HUES6 (cell line): ENCODE data around the gene INO80.

Source experiments
- H3K27ac ChIP-seq: 2 replicates; pipeline ENCODE4 v1.7.0; 2013; ENCODE audit warnings: low read depth, mild to moderate bottlenecking, low read length, inconsistent platforms
- H3K27me3 ChIP-seq: 2 replicates; pipeline ENCODE4 v1.6.1; 2013; ENCODE audit warnings: low read length; ENCODE audit not compliant: control insufficient read depth, insufficient read depth
- H3K36me3 ChIP-seq: 2 replicates; pipeline ENCODE4 v1.6.1; 2013; ENCODE audit warnings: low read length; ENCODE audit not compliant: control insufficient read depth, insufficient read depth
- H3K4me1 ChIP-seq: 2 replicates; pipeline ENCODE4 v1.6.1; 2013; ENCODE audit warnings: low read length; ENCODE audit not compliant: control insufficient read depth, insufficient read depth
- H3K4me3 ChIP-seq: 2 replicates; pipeline ENCODE4 v1.5.1; 2013; ENCODE audit warnings: low read depth, low read length
- H3K9ac ChIP-seq: one replicate; pipeline ENCODE4 v1.6.1; 2013; ENCODE audit warnings: mild to moderate bottlenecking, low read length
- H3K9me3 ChIP-seq: 2 replicates; pipeline ENCODE4 v1.6.1; 2013; ENCODE audit warnings: low read depth, low read length; ENCODE audit not compliant: control insufficient read depth, insufficient read depth

The INO80 gene

GRCh38 chr15:41043276-41043951 lies 72.7 kb downstream of the INO80 start:
- no peak overlapping the region for H3K27ac ChIP-seq
- H3K4me1 ChIP-seq, result no peaks in the 10 kb centered on the region
- H3K27me3 ChIP-seq, result no peaks in the 10 kb centered on the region
- peaks cover 3% of the 10 kb centered on the region; the same call in 1 of the 2 replicates for H3K9me3 ChIP-seq
- peaks cover 90% of the 10 kb centered on the region for H3K36me3 ChIP-seq
- no peak overlapping the region for H3K9ac ChIP-seq
- no peak overlapping the region for H3K4me3 ChIP-seq

- no peak overlapping the region for H3K27ac ChIP-seq
- peaks cover 84% of the 10 kb centered on the region for H3K36me3 ChIP-seq
- H3K27me3 ChIP-seq, result no peaks in the 10 kb centered on the region
- peaks cover 3% of the 10 kb centered on the region; the same call in 1 of the 2 replicates for H3K9me3 ChIP-seq
- no peak overlapping the region for H3K4me3 ChIP-seq
- H3K4me1 ChIP-seq, result no peaks in the 10 kb centered on the region
- H3K9ac ChIP-seq, result no peak overlapping the region
Observed at GRCh38 chr15:41042851-41043250, 73.2 kb downstream of the INO80 start.

- no peak overlapping the region for H3K27ac ChIP-seq
- no peaks in the 10 kb centered on the region for H3K27me3 ChIP-seq
- no peaks in the 10 kb centered on the region for H3K4me1 ChIP-seq
- H3K9ac ChIP-seq, result no peak overlapping the region
- H3K9me3 ChIP-seq, result peaks cover 3% of the 10 kb centered on the region; the same call in 1 of the 2 replicates
- H3K4me3 ChIP-seq, result no peak overlapping the region
- peaks cover 58% of the 10 kb centered on the region for H3K36me3 ChIP-seq
Observed at GRCh38 chr15:41039121-41039520, 77.0 kb downstream of the INO80 start.

- Histone ChIP-seq H3K27me3 (no peaks in the 10 kb centered on the region), H3K27ac (no peak overlapping the region), H3K4me3 (no peak overlapping the region), H3K9ac (no peak overlapping the region), H3K9me3 (no peaks in the 10 kb centered on the region), H3K36me3 (peaks cover 14% of the 10 kb centered on the region), H3K4me1 (no peaks in the 10 kb centered on the region)
Observed at GRCh38 chr15:41032079-41032328, 84.1 kb downstream of the INO80 start.

DNA sequence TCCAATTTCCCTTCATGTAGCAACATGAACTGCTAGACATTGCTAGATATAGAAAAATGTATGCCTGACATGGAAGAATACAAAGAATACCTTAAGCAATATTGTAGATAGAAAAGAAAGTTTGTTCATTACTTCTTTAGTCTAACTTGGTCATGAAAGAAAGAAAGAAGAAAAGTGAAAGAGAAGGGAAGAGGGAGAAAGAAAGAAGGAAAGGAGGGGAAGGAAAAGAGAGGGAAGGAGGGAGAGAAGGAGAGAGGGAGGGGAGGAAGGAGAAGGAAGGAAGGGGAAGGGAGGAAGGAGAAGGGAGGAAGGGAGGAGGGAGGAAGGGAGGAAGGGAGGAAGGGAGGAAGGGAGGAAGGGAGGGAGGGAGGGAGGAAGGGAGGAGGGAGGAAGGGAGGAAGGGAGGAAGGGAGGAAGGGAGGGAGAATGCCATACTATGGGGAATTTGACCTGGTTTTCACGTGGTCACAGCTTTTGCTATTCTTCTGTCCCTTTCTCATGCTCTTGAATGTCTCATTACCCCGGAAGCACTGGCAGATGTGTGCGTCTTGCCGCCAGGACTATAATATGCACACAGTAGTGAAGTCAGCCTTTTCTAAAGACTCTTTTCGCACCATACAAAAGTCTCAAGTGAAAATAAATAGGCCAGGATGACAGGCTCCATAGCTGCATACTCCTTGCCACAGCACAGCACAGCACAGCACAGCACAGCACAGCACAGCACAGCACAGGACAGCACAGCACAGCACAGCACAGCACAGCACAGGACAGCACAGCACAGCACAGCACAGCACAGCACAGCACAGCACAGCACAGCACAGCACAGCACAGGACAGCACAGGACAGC lies 84.6 kb downstream of the INO80 start:
- Histone ChIP-seq H3K4me1 (no peaks in the 10 kb centered on the region), H3K27ac (no peak overlapping the region), H3K9me3 (no peaks in the 10 kb centered on the region), H3K4me3 (no peak overlapping the region), H3K36me3 (peaks cover 19% of the 10 kb centered on the region), H3K9ac (no peak overlapping the region), H3K27me3 (no peaks in the 10 kb centered on the region)

- no peak overlapping the region for H3K27ac ChIP-seq
- H3K36me3 ChIP-seq, result peaks cover 25% of the 10 kb centered on the region
- H3K27me3 ChIP-seq, result no peaks in the 10 kb centered on the region
- H3K9ac ChIP-seq, result no peak overlapping the region
- no peaks in the 10 kb centered on the region for H3K4me1 ChIP-seq
- no peaks in the 10 kb centered on the region for H3K9me3 ChIP-seq
- no peak overlapping the region for H3K4me3 ChIP-seq
Observed at GRCh38 chr15:41028853-41029252, 87.2 kb downstream of the INO80 start.

DNA sequence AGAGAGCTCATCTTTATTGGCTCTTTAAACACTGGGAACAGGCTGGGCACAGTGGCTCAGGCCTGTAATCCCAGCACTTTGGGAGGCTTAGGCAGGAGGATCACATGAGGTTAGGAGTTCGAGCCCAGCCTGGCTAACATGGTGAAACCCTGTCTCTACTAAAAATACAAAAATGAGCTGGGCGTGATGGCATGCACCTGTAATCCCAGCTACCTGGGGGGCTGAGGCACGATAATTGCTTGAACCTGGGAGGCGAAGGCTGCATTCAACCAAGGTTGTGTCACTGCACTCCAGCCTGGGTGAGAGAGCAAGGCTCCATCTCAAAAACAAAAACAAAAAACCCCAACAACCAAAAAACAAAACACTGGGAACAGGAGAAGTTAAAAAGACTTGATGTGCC lies 90.7 kb downstream of the INO80 start:
- Histone ChIP-seq H3K9me3 (no peaks in the 10 kb centered on the region), H3K36me3 (peaks cover 37% of the 10 kb centered on the region)

GRCh38 chr15:41024885-41025284 lies 91.2 kb downstream of the INO80 start:
- Histone ChIP-seq H3K27me3 (no peaks in the 10 kb centered on the region), H3K4me1 (no peaks in the 10 kb centered on the region), H3K9me3 (no peaks in the 10 kb centered on the region), H3K36me3 (peaks cover 40% of the 10 kb centered on the region), H3K9ac (no peak overlapping the region), H3K4me3 (no peak overlapping the region), H3K27ac (no peak overlapping the region)

More for the DNA sequence above, 90.7 kb downstream of the INO80 start:
- H3K9ac ChIP-seq, result no peak overlapping the region
- no peak overlapping the region for H3K27ac ChIP-seq
- no peaks in the 10 kb centered on the region for H3K4me1 ChIP-seq
- H3K27me3 ChIP-seq, result no peaks in the 10 kb centered on the region
- H3K4me3 ChIP-seq, result no peak overlapping the region

DNA sequence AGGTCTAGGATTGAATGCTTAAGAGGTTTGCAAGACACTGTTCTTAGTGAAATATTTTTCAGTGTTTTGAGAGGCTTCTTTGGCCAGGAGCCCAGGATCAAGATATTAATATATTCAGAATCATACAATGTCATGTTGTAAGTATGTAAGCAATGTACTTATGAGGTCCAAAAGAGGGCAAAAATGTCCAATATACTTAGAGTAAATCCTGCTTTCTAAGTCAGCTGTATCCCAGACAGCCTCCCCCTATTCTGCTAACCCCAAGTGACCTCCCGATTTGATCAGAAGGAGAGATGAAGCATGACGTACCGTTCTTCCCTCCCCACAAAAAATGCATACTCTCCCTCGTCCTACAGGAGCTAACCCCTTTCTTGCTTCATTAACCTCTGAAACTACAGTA lies 91.9 kb downstream of the INO80 start:
- Histone ChIP-seq H3K36me3 (peaks cover 46% of the 10 kb centered on the region), H3K4me3 (no peak overlapping the region), H3K27ac (no peak overlapping the region), H3K27me3 (no peaks in the 10 kb centered on the region), H3K9me3 (no peaks in the 10 kb centered on the region), H3K9ac (no peak overlapping the region), H3K4me1 (no peaks in the 10 kb centered on the region)

DNA sequence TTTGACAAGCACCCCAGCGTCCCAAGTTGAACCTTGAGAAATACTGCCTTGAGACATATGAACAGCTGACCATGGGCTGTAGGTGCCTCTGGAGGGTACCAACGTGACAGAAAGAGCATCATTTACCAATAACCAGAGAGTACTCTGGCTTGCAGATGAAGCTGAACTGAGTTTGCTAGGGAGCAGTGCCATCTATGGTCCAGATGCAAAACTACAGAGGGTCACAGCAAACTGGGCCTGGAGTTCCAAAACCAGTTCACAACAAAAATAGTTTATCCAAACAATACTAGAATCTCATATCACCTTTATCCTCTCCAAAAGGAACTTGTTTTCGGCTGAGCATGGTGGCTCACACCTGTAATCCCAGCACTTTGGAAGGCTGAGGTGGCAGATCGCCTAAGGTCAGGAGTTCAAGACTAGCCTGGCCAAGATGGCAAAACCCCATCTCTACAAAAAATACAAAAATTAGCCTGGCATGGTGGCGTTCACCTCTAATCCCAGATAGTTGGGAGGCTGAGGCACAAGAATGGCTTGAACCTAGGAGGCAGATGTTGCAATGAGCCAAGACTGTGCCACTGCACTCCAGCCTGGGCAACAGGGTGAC lies 93.5 kb downstream of the INO80 start:
- peaks cover 58% of the 10 kb centered on the region for H3K36me3 ChIP-seq
- no peak overlapping the region for H3K9ac ChIP-seq
- H3K4me3 ChIP-seq, result no peak overlapping the region
- no peaks in the 10 kb centered on the region for H3K9me3 ChIP-seq
- H3K27ac ChIP-seq, result no peak overlapping the region
- no peaks in the 10 kb centered on the region for H3K27me3 ChIP-seq
- no peaks in the 10 kb centered on the region for H3K4me1 ChIP-seq

- no peak overlapping the region for H3K27ac ChIP-seq
- peaks cover 53% of the 10 kb centered on the region for H3K36me3 ChIP-seq
- H3K27me3 ChIP-seq, result no peaks in the 10 kb centered on the region
Observed at GRCh38 chr15:41020829-41021228, 95.3 kb downstream of the INO80 start.

More at GRCh38 chr15:41020829-41021228, 95.3 kb downstream of the INO80 start:
- no peak overlapping the region for H3K4me3 ChIP-seq
- no peaks in the 10 kb centered on the region for H3K9me3 ChIP-seq
- no peak overlapping the region for H3K9ac ChIP-seq
- no peaks in the 10 kb centered on the region for H3K4me1 ChIP-seq
